ENCODE measurements around the gene RNU6-8. TPM values are rescaled to one million over a fixed set of nuclear protein-coding genes. Genes with fewer than 3 reads are reported as not detected.

RNU6-8 gene
- total and polyA plus RNA-seq, 10 of the 15 experiments (the other 5 are each of a cell fraction or from before 2014, with no cell fraction given), result not detected

GRCh38 chr14:32200368-32201192 is 2.5 kb downstream of the RNU6-8 start (continued):
- TF ChIP-seq, protein P1, sequence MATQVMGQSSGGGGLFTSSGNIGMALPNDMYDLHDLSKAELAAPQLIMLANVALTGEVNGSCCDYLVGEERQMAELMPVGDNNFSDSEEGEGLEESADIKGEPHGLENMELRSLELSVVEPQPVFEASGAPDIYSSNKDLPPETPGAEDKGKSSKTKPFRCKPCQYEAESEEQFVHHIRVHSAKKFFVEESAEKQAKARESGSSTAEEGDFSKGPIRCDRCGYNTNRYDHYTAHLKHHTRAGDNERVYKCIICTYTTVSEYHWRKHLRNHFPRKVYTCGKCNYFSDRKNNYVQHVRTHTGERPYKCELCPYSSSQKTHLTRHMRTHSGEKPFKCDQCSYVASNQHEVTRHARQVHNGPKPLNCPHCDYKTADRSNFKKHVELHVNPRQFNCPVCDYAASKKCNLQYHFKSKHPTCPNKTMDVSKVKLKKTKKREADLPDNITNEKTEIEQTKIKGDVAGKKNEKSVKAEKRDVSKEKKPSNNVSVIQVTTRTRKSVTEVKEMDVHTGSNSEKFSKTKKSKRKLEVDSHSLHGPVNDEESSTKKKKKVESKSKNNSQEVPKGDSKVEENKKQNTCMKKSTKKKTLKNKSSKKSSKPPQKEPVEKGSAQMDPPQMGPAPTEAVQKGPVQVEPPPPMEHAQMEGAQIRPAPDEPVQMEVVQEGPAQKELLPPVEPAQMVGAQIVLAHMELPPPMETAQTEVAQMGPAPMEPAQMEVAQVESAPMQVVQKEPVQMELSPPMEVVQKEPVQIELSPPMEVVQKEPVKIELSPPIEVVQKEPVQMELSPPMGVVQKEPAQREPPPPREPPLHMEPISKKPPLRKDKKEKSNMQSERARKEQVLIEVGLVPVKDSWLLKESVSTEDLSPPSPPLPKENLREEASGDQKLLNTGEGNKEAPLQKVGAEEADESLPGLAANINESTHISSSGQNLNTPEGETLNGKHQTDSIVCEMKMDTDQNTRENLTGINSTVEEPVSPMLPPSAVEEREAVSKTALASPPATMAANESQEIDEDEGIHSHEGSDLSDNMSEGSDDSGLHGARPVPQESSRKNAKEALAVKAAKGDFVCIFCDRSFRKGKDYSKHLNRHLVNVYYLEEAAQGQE (IDR thresholded peaks at IDR 0.05; ENCODE audit: low read depth, low read length), result no peak
- TF ChIP-seq PAX8 (IDR thresholded peaks at IDR 0.05) (peak; percentile 44; the same call in 1 of the 2 replicates), SP1 (IDR thresholded peaks at IDR 0.05; ENCODE audit: low read depth, low read length) (no peak), BMI1 (IDR thresholded peaks at IDR 0.05; ENCODE audit: borderline replicate concordance) (0 out of 2 replicates have a peak, but pooled peaks have one; percentile 46), POLR2AphosphoS2 (IDR thresholded peaks at IDR 0.05; ENCODE audit: low read depth, low read length) (no peak), ELK1 (IDR thresholded peaks at IDR 0.05; ENCODE audit: low read depth, low read length) (no peak), SREBF1 (IDR thresholded peaks at IDR 0.05; ENCODE audit: low read length) (no peak), ZBTB33 (IDR thresholded peaks at IDR 0.05) (no peak), GATAD2B (conservative IDR thresholded peaks at IDR 0.05; ENCODE audit: low read depth) (no peak), SUZ12 (IDR thresholded peaks at IDR 0.05; ENCODE audit: unreplicated experiment) (no peak), TARDBP (IDR thresholded peaks at IDR 0.05; ENCODE audit: borderline replicate concordance) (no peak), IRF4 (IDR thresholded peaks at IDR 0.05; ENCODE audit: low read depth, low read length) (0 out of 2 replicates have a peak, but pooled peaks have one; percentile 57), CREM (IDR thresholded peaks at IDR 0.05; ENCODE audit: low read depth) (no peak), KAT2A (conservative IDR thresholded peaks at IDR 0.05; ENCODE audit: control insufficient read depth, low read depth, low read length) (no peak), RB1 (IDR thresholded peaks at IDR 0.05; ENCODE audit: borderline replicate concordance) (no peak), BCL11A (IDR thresholded peaks at IDR 0.05; ENCODE audit: low read depth, low read length) (peak; percentile 70; the same call in 1 of the 2 replicates), NFXL1 (IDR thresholded peaks at IDR 0.05; ENCODE audit: borderline replicate concordance) (no peak), MXI1 (IDR thresholded peaks at IDR 0.05; ENCODE audit: low read depth, low read length) (no peak; the same call in 1 of the 2 replicates), MEF2B (IDR thresholded peaks at IDR 0.05; ENCODE audit: partially characterized antibody, poor library complexity, severe bottlenecking) (peak; percentile 90), YBX1 (IDR thresholded peaks at IDR 0.05) (no peak), NKRF (conservative IDR thresholded peaks at IDR 0.05) (no peak), SREBF2 (IDR thresholded peaks at IDR 0.05; ENCODE audit: low read length) (no peak), MEF2A (IDR thresholded peaks at IDR 0.05; ENCODE audit: insufficient read depth, low read depth, low read length) (peak; percentile 88)

Measured in GM12878 (cell line).